Measurements from ENCODE around the gene RBMS3.
"Not testable (repeated sequence)": the region's sequence is repeated elsewhere in the genome, so short reads cannot be mapped to it uniquely, and the experiment has no call there.

The RBMS3 gene

GRCh38 chr3:29381595-29381994, 100.7 kb downstream of the RBMS3 start:
- no peaks in the 10 kb centered on the region for H3K36me3 ChIP-seq (ENCODE audit: insufficient read depth, low read length)
- no peaks in the 10 kb centered on the region for H3K79me2 ChIP-seq (ENCODE audit: control insufficient read depth, insufficient read depth, low read length, unreplicated experiment)
- H3K27ac ChIP-seq (ENCODE audit: low read depth, low read length) = no peak overlapping the region
- H3K4me3 ChIP-seq (ENCODE audit: low read depth, low read length) = no peak overlapping the region
- no peak overlapping the region for H2AFZ ChIP-seq (ENCODE audit: low read length, unreplicated experiment)
- H3K27me3 ChIP-seq (ENCODE audit: insufficient read depth, low read length) = no peaks in the 10 kb centered on the region
- peaks cover 14% of the 10 kb centered on the region for H3K4me1 ChIP-seq (ENCODE audit: control insufficient read depth, insufficient read depth, low read length, unreplicated experiment)

- Histone ChIP-seq H3K79me2 (ENCODE audit: control insufficient read depth, insufficient read depth, low read length, unreplicated experiment) (no peaks in the 10 kb centered on the region), H3K4me3 (ENCODE audit: low read depth, low read length) (no peak overlapping the region), H3K27ac (ENCODE audit: low read depth, low read length) (no peak overlapping the region), H3K4me1 (ENCODE audit: control insufficient read depth, insufficient read depth, low read length, unreplicated experiment) (peaks cover 14% of the 10 kb centered on the region), H2AFZ (ENCODE audit: low read length, unreplicated experiment) (no peak overlapping the region), H3K36me3 (ENCODE audit: insufficient read depth, low read length) (no peaks in the 10 kb centered on the region), H3K27me3 (ENCODE audit: insufficient read depth, low read length) (no peaks in the 10 kb centered on the region)
Observed at GRCh38 chr3:29382409-29382808, 101.5 kb downstream of the RBMS3 start.

DNA sequence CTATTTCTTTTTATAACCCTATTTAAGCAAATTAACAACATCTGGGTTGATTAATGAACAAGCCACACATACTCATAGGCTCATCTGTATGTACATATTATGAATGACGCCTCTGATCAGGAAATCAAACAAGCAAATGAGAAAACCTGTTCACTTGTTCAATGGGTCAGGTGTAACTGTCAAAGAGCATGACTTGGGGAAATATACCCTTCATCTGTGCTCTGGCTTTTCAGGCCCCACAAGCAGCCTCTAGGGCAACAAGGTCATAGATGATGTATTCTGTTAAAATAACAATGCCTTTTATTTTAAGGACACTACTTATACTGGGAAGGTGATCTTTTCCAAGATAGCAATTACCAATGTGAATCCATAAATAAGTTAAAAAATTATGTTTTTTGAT, 102.0 kb downstream of the RBMS3 start:
- H3K27ac ChIP-seq (ENCODE audit: low read depth, low read length) = no peak overlapping the region

DNA sequence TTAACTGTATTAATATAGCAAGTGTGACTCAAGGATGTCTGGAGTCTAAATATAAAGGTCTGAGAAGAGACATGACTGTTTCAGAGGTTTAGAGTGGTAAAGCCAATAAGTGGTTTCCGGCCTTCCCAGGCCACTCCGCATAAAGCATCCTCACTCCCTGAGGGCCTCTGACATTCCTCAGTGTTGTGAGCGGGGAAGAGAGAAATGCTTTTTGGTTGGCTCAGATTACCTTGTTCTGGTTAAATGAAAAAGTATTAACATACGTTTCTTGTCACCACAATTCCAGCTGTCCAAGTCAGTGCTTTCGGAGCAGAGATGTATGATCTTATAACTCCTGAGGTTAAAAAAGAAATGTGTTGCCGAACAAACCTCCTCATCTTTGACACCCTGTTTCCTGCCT, 103.8 kb downstream of the RBMS3 start:
- H2AFZ ChIP-seq (ENCODE audit: low read length, unreplicated experiment) = peak overlapping the region; percentile 71
- peak overlapping the region; percentile 39 for H3K4me3 ChIP-seq (ENCODE audit: low read depth, low read length)
- H3K36me3 ChIP-seq (ENCODE audit: insufficient read depth, low read length) = no peaks in the 10 kb centered on the region
- H3K4me1 ChIP-seq (ENCODE audit: control insufficient read depth, insufficient read depth, low read length, unreplicated experiment) = peaks cover 14% of the 10 kb centered on the region
- peak overlapping the region; percentile 54 for H3K27ac ChIP-seq (ENCODE audit: low read depth, low read length)
- no peaks in the 10 kb centered on the region for H3K79me2 ChIP-seq (ENCODE audit: control insufficient read depth, insufficient read depth, low read length, unreplicated experiment)
- no peaks in the 10 kb centered on the region for H3K27me3 ChIP-seq (ENCODE audit: insufficient read depth, low read length)

More for the DNA sequence above, 102.0 kb downstream of the RBMS3 start:
- no peak overlapping the region for H3K4me3 ChIP-seq (ENCODE audit: low read depth, low read length)
- H2AFZ ChIP-seq (ENCODE audit: low read length, unreplicated experiment) = no peak overlapping the region
- H3K4me1 ChIP-seq (ENCODE audit: control insufficient read depth, insufficient read depth, low read length, unreplicated experiment) = peaks cover 14% of the 10 kb centered on the region
- no peaks in the 10 kb centered on the region for H3K27me3 ChIP-seq (ENCODE audit: insufficient read depth, low read length)
- no peaks in the 10 kb centered on the region for H3K79me2 ChIP-seq (ENCODE audit: control insufficient read depth, insufficient read depth, low read length, unreplicated experiment)
- H3K36me3 ChIP-seq (ENCODE audit: insufficient read depth, low read length) = no peaks in the 10 kb centered on the region

DNA sequence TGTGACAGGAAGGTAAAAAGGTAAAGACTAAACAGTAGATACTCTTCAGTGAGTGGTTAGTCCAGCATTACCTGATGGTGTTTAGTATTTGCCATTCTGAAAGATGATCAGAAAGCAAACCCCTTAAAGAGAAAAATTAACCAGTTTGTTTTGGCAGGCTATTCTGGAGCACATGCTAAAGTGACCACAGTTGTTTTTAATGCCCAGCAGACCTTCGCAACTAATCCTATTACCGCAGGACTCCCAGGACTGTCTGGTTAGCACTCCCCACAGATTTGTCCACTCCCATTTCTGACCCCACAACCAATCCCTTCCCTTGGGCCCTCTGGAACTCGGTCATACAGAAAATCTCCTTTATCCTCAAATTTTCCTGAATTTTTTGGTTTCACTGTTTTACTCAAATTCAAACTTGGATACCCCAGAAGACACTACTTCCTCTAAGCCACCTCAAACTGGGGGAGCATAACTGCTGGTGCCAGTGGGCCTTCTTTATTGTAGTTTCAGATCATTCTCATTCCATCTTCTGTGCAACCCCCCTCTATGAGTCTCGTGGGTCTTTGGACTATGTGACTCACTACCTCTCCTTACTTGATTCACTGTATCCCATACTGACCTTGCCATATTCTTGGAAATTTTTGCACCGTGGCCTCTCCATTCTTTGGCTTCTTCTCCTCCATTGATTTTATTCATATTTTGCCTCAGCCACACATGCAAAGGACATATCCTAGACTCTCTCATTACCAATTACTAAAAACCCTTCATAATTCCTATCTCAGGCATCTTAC, 104.4 kb downstream of the RBMS3 start:
- Histone ChIP-seq H3K79me2 (ENCODE audit: control insufficient read depth, insufficient read depth, low read length, unreplicated experiment) (no peaks in the 10 kb centered on the region), H3K27ac (ENCODE audit: low read depth, low read length) (peak overlapping the region; percentile 54), H3K4me3 (ENCODE audit: low read depth, low read length) (peak overlapping the region; percentile 39; the same call in 1 of the 2 replicates), H3K4me1 (ENCODE audit: control insufficient read depth, insufficient read depth, low read length, unreplicated experiment) (peaks cover 14% of the 10 kb centered on the region), H3K36me3 (ENCODE audit: insufficient read depth, low read length) (no peaks in the 10 kb centered on the region), H2AFZ (ENCODE audit: low read length, unreplicated experiment) (peak overlapping the region; percentile 71), H3K27me3 (ENCODE audit: insufficient read depth, low read length) (no peaks in the 10 kb centered on the region)

DNA sequence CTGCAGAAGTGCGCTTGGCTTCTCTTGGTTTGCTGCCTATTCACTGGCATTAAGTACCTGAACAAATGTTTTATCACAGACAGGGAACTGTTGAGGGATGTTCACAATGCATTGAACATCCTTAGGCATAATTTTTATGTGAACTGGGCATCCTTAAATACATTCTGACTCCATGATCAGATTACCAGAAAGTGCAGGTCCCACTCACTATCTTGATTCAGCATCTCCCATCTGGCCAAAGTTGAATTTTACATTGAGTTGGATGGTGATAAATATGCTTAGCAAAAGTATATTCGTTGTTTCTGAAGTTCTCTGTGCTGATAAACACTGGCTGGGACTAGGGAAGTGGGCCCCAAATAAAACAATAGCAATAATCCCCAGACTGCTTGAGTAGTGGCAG, 108.5 kb downstream of the RBMS3 start:
- Histone ChIP-seq H3K27me3 (ENCODE audit: insufficient read depth, low read length) (no peaks in the 10 kb centered on the region), H3K79me2 (ENCODE audit: control insufficient read depth, insufficient read depth, low read length, unreplicated experiment) (no peaks in the 10 kb centered on the region), H3K4me3 (ENCODE audit: low read depth, low read length) (no peak overlapping the region), H2AFZ (ENCODE audit: low read length, unreplicated experiment) (no peak overlapping the region), H3K27ac (ENCODE audit: low read depth, low read length) (no peak overlapping the region), H3K4me1 (ENCODE audit: control insufficient read depth, insufficient read depth, low read length, unreplicated experiment) (peaks cover 11% of the 10 kb centered on the region), H3K36me3 (ENCODE audit: insufficient read depth, low read length) (peaks cover 5% of the 10 kb centered on the region; the same call in 1 of the 2 replicates)

DNA sequence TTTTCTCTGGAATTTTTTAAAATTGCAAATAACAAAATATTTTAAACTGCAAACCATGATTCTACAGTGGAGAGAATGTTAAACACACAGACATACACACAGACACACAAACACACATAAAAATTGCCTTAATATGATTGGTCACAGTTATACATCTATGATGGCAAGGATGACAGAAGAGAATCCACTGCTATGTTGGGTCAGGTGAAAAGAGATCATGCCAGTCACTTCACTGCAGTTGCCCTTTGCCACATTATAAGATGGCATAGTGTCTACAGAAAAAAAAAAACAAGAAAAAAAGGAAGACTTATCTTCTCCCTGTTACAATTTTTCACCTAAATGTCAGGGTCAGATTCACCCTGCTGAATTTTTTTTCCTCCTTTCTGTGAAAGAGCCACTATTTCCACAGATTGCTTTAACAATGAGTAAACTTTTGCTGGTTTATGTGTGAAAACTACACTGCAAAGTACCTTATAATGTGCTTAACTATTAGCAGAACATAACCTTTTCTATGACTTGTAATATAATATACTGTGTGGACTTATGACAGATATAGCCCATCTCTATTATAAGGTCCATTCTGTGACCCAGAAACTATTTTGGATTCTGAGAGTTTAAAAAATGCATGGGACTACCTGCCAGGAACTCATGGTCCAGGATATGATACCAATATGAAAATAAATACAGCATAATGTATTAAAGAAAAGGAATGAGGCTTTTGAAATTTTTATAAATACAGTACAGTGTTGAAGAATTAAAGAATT, 111.9 kb downstream of the RBMS3 start:
- Histone ChIP-seq H2AFZ (ENCODE audit: low read length, unreplicated experiment) (no peak overlapping the region), H3K79me2 (ENCODE audit: control insufficient read depth, insufficient read depth, low read length, unreplicated experiment) (no peaks in the 10 kb centered on the region)

DNA sequence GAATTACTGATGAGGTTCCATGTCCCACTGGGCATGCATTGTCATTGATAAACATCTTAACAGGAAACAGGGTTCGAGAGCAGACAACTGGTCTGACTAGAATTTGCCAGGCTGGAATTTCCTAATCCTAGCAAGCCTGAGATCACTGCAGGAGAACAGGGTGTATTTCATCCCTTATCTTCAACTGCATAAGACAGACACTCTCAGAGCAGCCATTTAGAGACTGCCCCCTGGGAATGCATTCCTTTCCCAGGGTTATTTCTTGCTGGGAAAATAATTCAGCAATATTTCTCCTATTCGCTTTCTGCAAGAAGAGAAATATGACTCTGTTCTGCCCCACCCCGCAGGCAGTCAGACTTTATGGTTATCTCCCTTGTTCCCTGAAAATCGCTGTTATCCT, 113.1 kb downstream of the RBMS3 start:
- not testable (repeated sequence) for H3K4me3 ChIP-seq (ENCODE audit: low read depth, low read length); H3K27me3 ChIP-seq (ENCODE audit: insufficient read depth, low read length); H3K27ac ChIP-seq (ENCODE audit: low read depth, low read length); H3K36me3 ChIP-seq (ENCODE audit: insufficient read depth, low read length); H2AFZ ChIP-seq (ENCODE audit: low read length, unreplicated experiment); H3K79me2 ChIP-seq (ENCODE audit: control insufficient read depth, insufficient read depth, low read length, unreplicated experiment); H3K4me1 ChIP-seq (ENCODE audit: control insufficient read depth, insufficient read depth, low read length, unreplicated experiment)

More for the DNA sequence above, 111.9 kb downstream of the RBMS3 start:
- H3K36me3 ChIP-seq (ENCODE audit: insufficient read depth, low read length) = peaks cover 5% of the 10 kb centered on the region; the same call in 1 of the 2 replicates
- H3K4me3 ChIP-seq (ENCODE audit: low read depth, low read length) = no peak overlapping the region
- H3K27me3 ChIP-seq (ENCODE audit: insufficient read depth, low read length) = no peaks in the 10 kb centered on the region
- no peak overlapping the region for H3K27ac ChIP-seq (ENCODE audit: low read depth, low read length)
- H3K4me1 ChIP-seq (ENCODE audit: control insufficient read depth, insufficient read depth, low read length, unreplicated experiment) = no peaks in the 10 kb centered on the region

- H3K4me3 ChIP-seq (ENCODE audit: low read depth, low read length) = no peak overlapping the region
- H3K27me3 ChIP-seq (ENCODE audit: insufficient read depth, low read length) = no peaks in the 10 kb centered on the region
- no peak overlapping the region for H2AFZ ChIP-seq (ENCODE audit: low read length, unreplicated experiment)
- peaks cover 6% of the 10 kb centered on the region for H3K79me2 ChIP-seq (ENCODE audit: control insufficient read depth, insufficient read depth, low read length, unreplicated experiment)
- H3K4me1 ChIP-seq (ENCODE audit: control insufficient read depth, insufficient read depth, low read length, unreplicated experiment) = no peaks in the 10 kb centered on the region
- no peaks in the 10 kb centered on the region for H3K36me3 ChIP-seq (ENCODE audit: insufficient read depth, low read length)
- H3K27ac ChIP-seq (ENCODE audit: low read depth, low read length) = no peak overlapping the region
Observed at GRCh38 chr3:29397406-29397805, 116.5 kb downstream of the RBMS3 start.

DNA sequence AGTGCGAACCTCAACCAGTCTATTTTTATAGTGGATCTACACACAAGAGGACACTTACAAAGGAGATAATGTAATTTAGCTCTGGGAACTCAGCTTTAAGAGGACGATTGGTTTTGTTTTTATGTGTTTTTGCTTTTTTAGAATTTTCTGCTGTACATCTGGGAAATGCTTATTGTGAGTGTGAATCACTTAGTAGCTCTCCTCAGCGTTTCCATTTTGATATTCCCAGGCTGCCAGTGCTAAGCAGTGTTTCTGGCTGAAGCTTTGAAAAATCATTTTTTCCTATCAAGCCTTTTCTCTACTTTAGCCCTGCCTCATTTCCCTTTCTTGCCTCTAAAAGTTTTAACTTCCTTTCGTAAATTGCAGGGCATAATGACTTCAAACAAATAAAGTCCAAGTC, 117.9 kb downstream of the RBMS3 start:
- H3K4me1 ChIP-seq (ENCODE audit: control insufficient read depth, insufficient read depth, low read length, unreplicated experiment) = no peaks in the 10 kb centered on the region
- H3K27me3 ChIP-seq (ENCODE audit: insufficient read depth, low read length) = no peaks in the 10 kb centered on the region
- H3K36me3 ChIP-seq (ENCODE audit: insufficient read depth, low read length) = no peaks in the 10 kb centered on the region
- H3K4me3 ChIP-seq (ENCODE audit: low read depth, low read length) = no peak overlapping the region
- peaks cover 6% of the 10 kb centered on the region for H3K79me2 ChIP-seq (ENCODE audit: control insufficient read depth, insufficient read depth, low read length, unreplicated experiment)
- H2AFZ ChIP-seq (ENCODE audit: low read length, unreplicated experiment) = no peak overlapping the region
- no peak overlapping the region for H3K27ac ChIP-seq (ENCODE audit: low read depth, low read length)
